HepG2 (cell line): ENCODE results near the gene PFAS. TPM values are rescaled to one million over a fixed set of nuclear protein-coding genes. Genes with fewer than 3 reads are reported as not detected.
A peak's percentile ranks its signal among the peaks of the same experiment; 100 is the strongest.

Experiments used
- DMTF1 ChIP-seq: sonication (generic); formaldehyde crosslinking; IDR thresholded peaks from 2 replicates; pipeline ENCODE4 v1.4.0; 2020; ENCODE audit warnings: mild to moderate bottlenecking, missing genetic modification reagents
- DNMT3B ChIP-seq: conservative IDR thresholded peaks from 2 replicates; pipeline ENCODE4 v1.6.1; 2016; ENCODE audit warnings: missing biosample characterization, control low read depth
- E2F5 ChIP-seq: sonication (generic); formaldehyde crosslinking; conservative IDR thresholded peaks from 2 replicates; pipeline ENCODE4 v1.4.0; 2020; ENCODE audit warnings: missing genetic modification reagents
- ELK4 ChIP-seq: sonication (generic); formaldehyde crosslinking; IDR thresholded peaks from 2 replicates; pipeline ENCODE4 v1.9.0; 2021; ENCODE audit warnings: missing genetic modification reagents, borderline replicate concordance
- FOXO1 ChIP-seq: sonication (generic); formaldehyde crosslinking; IDR thresholded peaks from 2 replicates; pipeline ENCODE4 v1.4.0; 2020; ENCODE audit warnings: missing genetic modification reagents
- KLF9 ChIP-seq: IDR thresholded peaks from 2 replicates; pipeline ENCODE4 v1.6.1; 2016; ENCODE audit warnings: low read depth
- NBN ChIP-seq: fragments of 450-650 bp; conservative IDR thresholded peaks from 2 replicates; pipeline ENCODE4 v1.6.1; 2017
- RAD51 ChIP-seq: fragments of 450-650 bp; IDR thresholded peaks from 2 replicates; pipeline ENCODE4 v1.6.1; 2016; ENCODE audit warnings: borderline replicate concordance
- RARG ChIP-seq: sonication (generic); formaldehyde crosslinking; IDR thresholded peaks from 2 replicates; pipeline ENCODE4 v1.4.0; 2020; ENCODE audit warnings: low read depth, mild to moderate bottlenecking, missing genetic modification reagents
- SP5 ChIP-seq: IDR thresholded peaks from 2 replicates; pipeline ENCODE4 v1.6.1; 2016; ENCODE audit warnings: low read depth, borderline replicate concordance
- TFDP2 ChIP-seq: sonication (generic); formaldehyde crosslinking; IDR thresholded peaks from 2 replicates; pipeline ENCODE4 v1.4.0; 2020; ENCODE audit warnings: missing genetic modification reagents
- ZBTB37 ChIP-seq: sonication (generic); formaldehyde crosslinking; IDR thresholded peaks from 2 replicates; pipeline ENCODE4 v1.4.0; 2020; ENCODE audit warnings: mild to moderate bottlenecking, missing genetic modification reagents
- ZFP41 ChIP-seq: sonication (generic); formaldehyde crosslinking; IDR thresholded peaks from 2 replicates; pipeline ENCODE4 v1.4.0; 2020; ENCODE audit warnings: mild to moderate bottlenecking, missing genetic modification reagents, borderline replicate concordance
- ZFP62 ChIP-seq: sonication (generic); formaldehyde crosslinking; IDR thresholded peaks from 2 replicates; pipeline ENCODE4 v1.4.0; 2020; ENCODE audit warnings: missing genetic modification reagents
- ZMAT5 ChIP-seq: sonication (generic); formaldehyde crosslinking; IDR thresholded peaks from 2 replicates; pipeline ENCODE4 v1.5.0; 2020; ENCODE audit warnings: mild to moderate bottlenecking, low read depth, missing genetic modification reagents, borderline replicate concordance
- ZNF224 ChIP-seq: sonication (generic); formaldehyde crosslinking; IDR thresholded peaks from 2 replicates; pipeline ENCODE4 v1.5.0; 2020; ENCODE audit warnings: mild to moderate bottlenecking, missing genetic modification reagents
- ZNF543 ChIP-seq: sonication (generic); formaldehyde crosslinking; IDR thresholded peaks from 2 replicates; pipeline ENCODE4 v1.4.0; 2020; ENCODE audit warnings: mild to moderate bottlenecking, missing genetic modification reagents
- ZNF691 ChIP-seq: sonication (generic); formaldehyde crosslinking; IDR thresholded peaks from 2 replicates; pipeline ENCODE4 v1.4.0; 2020; ENCODE audit warnings: missing genetic modification reagents, low read depth, mild to moderate bottlenecking, borderline replicate concordance
- ZNF788 ChIP-seq: sonication (generic); formaldehyde crosslinking; IDR thresholded peaks from 2 replicates; pipeline ENCODE4 v1.5.0; 2020; ENCODE audit warnings: mild to moderate bottlenecking, missing genetic modification reagents, borderline replicate concordance
- polyA plus RNA-seq, 8 experiments: library from polyadenylated mRNA; depleted of rRNA in 3 of 8; stranded (reverse) in 7 of 8; unstranded in 1 of 8; fragments of >200 nt; fragmentation: Illumina TruSeq in 4 of 8; extraction: Trizol in 4 of 8; gene quantifications; 2 replicates each; pipeline versions ENCODE4 v1.2.1 to v1.2.3, GENCODE V29; 2011 to 2016; ENCODE audit warnings: low read depth in 4 of 8, missing spikeins in 1 of 8, mixed read lengths in 1 of 8; ENCODE audit not compliant: insufficient read depth in 1 of 8
- total RNA-seq, 5 experiments: library from RNA; depleted of rRNA; stranded (reverse); fragments of >200 nt; fragmentation: Illumina TruSeq; extraction: Trizol; gene quantifications; 2 replicates each; pipeline ENCODE4 v1.2.3, GENCODE V29; 2016; ENCODE audit warnings: low read depth in 1 of 5

Gene PFAS
- total and polyA plus RNA-seq, 2 of the 13 experiments (the other 11 are each of a cell fraction or from before 2014, with no cell fraction given), result 49.4 to 58.2 TPM

- TF ChIP-seq ZFP62 (CRISPR knock-in tag), result no peak
- peak; percentile 43; the same call in 1 of the 2 replicates for TF ChIP-seq FOXO1
- TF ChIP-seq DNMT3B (CRISPR knock-in tag), result no peak
- TF ChIP-seq KLF9, result no peak
- TF ChIP-seq ZBTB37, result no peak
- peak; percentile 98 for TF ChIP-seq ZNF691 (CRISPR knock-in tag)
- TF ChIP-seq RAD51, result no peak
- no peak for TF ChIP-seq NBN
- peak; percentile 18; the same call in 1 of the 2 replicates for TF ChIP-seq ZFP41 (CRISPR knock-in tag)
- no peak for TF ChIP-seq DMTF1 (CRISPR knock-in tag)
- TF ChIP-seq E2F5 (CRISPR knock-in tag), result no peak
- TF ChIP-seq RARG (CRISPR knock-in tag), result no peak; the same call in 1 of the 2 replicates
- no peak for TF ChIP-seq ELK4 (CRISPR knock-in tag)
- no peak for TF ChIP-seq ZMAT5
- peak; percentile 51; the same call in 1 of the 2 replicates for TF ChIP-seq SP5 (CRISPR knock-in tag)
- peak; percentile 12; the same call in 1 of the 2 replicates for TF ChIP-seq TFDP2
- TF ChIP-seq ZNF543, result peak; percentile 49; the same call in 1 of the 2 replicates
- TF ChIP-seq ZNF788 (CRISPR knock-in tag), result peak; percentile 73; the same call in 1 of the 2 replicates
- peak; percentile 85 for TF ChIP-seq ZNF224 (CRISPR knock-in tag)
These were observed 26.3 kb upstream of the PFAS start (continued) for GRCh38 chr17:8222630-8223355.
